Lower leg skin (tissue), 3 donors: ENCODE measurements around the gene LUM.

Experiments
- POLR2A ChIP-seq, 2 donors: fragments of 450-650 bp; IDR thresholded peaks; one replicate each; pipeline ENCODE4 v1.6.1; 2016 to 2017; ENCODE audit warnings: antibody characterized with exemption in 2 of 2, mild to moderate bottlenecking in 1 of 2, moderate library complexity in 1 of 2
- TF ChIP-seq, protein P1 (sequence below), 3 donors: fragments of 450-650 bp; IDR thresholded peaks; one replicate each; pipeline ENCODE4 v1.5.1; 2016; ENCODE audit warnings: antibody characterized with exemption in 3 of 3, mild to moderate bottlenecking in 3 of 3, moderate library complexity in 2 of 3

DNA sequence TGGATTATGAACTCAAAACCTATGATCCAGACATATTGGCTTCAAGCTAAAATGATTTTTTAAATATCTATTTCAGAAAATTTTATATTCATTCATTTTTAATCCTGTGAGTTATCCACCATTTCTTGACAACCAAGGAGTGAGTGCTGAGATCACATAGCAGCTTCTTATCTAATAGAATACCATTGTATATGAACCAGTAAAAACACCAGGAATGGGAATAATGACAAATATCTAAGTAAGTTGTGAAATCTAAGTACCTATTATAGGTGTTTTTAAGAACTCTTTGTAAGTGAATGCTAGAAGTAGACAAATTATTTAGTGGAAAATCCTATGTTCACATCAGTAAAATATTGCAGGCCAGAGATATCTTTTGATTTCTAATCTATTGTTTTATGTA is 8.2 kb downstream of the LUM start:
- TF ChIP-seq, protein P1, sequence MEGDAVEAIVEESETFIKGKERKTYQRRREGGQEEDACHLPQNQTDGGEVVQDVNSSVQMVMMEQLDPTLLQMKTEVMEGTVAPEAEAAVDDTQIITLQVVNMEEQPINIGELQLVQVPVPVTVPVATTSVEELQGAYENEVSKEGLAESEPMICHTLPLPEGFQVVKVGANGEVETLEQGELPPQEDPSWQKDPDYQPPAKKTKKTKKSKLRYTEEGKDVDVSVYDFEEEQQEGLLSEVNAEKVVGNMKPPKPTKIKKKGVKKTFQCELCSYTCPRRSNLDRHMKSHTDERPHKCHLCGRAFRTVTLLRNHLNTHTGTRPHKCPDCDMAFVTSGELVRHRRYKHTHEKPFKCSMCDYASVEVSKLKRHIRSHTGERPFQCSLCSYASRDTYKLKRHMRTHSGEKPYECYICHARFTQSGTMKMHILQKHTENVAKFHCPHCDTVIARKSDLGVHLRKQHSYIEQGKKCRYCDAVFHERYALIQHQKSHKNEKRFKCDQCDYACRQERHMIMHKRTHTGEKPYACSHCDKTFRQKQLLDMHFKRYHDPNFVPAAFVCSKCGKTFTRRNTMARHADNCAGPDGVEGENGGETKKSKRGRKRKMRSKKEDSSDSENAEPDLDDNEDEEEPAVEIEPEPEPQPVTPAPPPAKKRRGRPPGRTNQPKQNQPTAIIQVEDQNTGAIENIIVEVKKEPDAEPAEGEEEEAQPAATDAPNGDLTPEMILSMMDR (IDR thresholded peaks at IDR 0.05) = no peak
- TF ChIP-seq POLR2A (IDR thresholded peaks at IDR 0.05) = no peak
